ENCODE measurements around the gene ACTL9.

ACTL9 gene

GRCh38 chr19:8654591-8655339 is 43.8 kb downstream of the ACTL9 start:
- TF ChIP-seq, protein P1, sequence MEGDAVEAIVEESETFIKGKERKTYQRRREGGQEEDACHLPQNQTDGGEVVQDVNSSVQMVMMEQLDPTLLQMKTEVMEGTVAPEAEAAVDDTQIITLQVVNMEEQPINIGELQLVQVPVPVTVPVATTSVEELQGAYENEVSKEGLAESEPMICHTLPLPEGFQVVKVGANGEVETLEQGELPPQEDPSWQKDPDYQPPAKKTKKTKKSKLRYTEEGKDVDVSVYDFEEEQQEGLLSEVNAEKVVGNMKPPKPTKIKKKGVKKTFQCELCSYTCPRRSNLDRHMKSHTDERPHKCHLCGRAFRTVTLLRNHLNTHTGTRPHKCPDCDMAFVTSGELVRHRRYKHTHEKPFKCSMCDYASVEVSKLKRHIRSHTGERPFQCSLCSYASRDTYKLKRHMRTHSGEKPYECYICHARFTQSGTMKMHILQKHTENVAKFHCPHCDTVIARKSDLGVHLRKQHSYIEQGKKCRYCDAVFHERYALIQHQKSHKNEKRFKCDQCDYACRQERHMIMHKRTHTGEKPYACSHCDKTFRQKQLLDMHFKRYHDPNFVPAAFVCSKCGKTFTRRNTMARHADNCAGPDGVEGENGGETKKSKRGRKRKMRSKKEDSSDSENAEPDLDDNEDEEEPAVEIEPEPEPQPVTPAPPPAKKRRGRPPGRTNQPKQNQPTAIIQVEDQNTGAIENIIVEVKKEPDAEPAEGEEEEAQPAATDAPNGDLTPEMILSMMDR (conservative IDR thresholded peaks at IDR 0.05), result peak; percentile 97
- TF ChIP-seq ZFX (IDR thresholded peaks at IDR 0.05), result no peak
- H3K27ac ChIP-seq, result no peak overlapping the region

GRCh38 chr19:8648240-8648639 is 50.4 kb downstream of the ACTL9 start:
- TF ChIP-seq ZFX (IDR thresholded peaks at IDR 0.05), result no peak
- TF ChIP-seq, protein P1 (conservative IDR thresholded peaks at IDR 0.05), result no peak
- no peak overlapping the region for H3K27ac ChIP-seq

Measured in C4-2B (cell line).